PC-3 (cell line): ENCODE data around the gene KLHL28. TPM values are rescaled to one million over a fixed set of nuclear protein-coding genes. Genes with fewer than 3 reads are reported as not detected.

ENCODE experiments used
- ATAC-seq: fragments of 200-7000 bp; cut with Tn5 transposase; 2 replicates; pipeline ENCODE4 v1.9.1; 2020; ENCODE audit warnings: mild to moderate bottlenecking, moderate library complexity
- BruUV-seq: library from RNA; stranded (reverse); fragments of 400-500 nt; replicated peaks from 2 replicates; lab custom pipeline; 2021; lab: Mats Ljungman, UMichigan
- CTCF ChIA-PET: fragments of 300-600 bp; sonication (Branson Sonifier 250); formaldehyde crosslinking; loops from one replicate; lab custom pipeline; 2022; ENCODE audit warnings: antibody characterized with exemption; lab: Charles Lee
- POLR2A ChIA-PET: fragments of 300-600 bp; sonication (Branson Sonifier 250); formaldehyde crosslinking; loops from one replicate; lab custom pipeline; 2022; ENCODE audit warnings: antibody characterized with exemption; ENCODE audit not compliant: unreplicated experiment; lab: Charles Lee
- DNase-seq: peaks from one replicate; pipeline ENCODE4 v3.0.0-alpha.2; 2015
- H2AFZ ChIP-seq: fragments of 300-600 bp; sonication (generic); 2 replicates; pipeline ENCODE4 v1.6.0; 2016; ENCODE audit warnings: antibody characterized with exemption, low read length
- H3F3A ChIP-seq: fragments of 300-600 bp; sonication (generic); one replicate; pipeline ENCODE4 v1.6.0; 2017; ENCODE audit warnings: antibody characterized with exemption, low read length, control low read depth, mild to moderate bottlenecking; ENCODE audit not compliant: unreplicated experiment
- H3K27ac ChIP-seq: fragments of 300-600 bp; sonication (generic); 2 replicates; pipeline ENCODE4 v1.5.1; 2016; ENCODE audit warnings: mild to moderate bottlenecking, low read length
- H3K27me3 ChIP-seq: fragments of 300-600 bp; sonication (generic); 2 replicates; pipeline ENCODE4 v1.6.1; 2016; ENCODE audit warnings: low read length, mixed read lengths
- H3K36me3 ChIP-seq: fragments of 300-600 bp; sonication (generic); 2 replicates; pipeline ENCODE4 v1.6.1; 2016; ENCODE audit warnings: low read depth, mixed run types, low read length, mixed read lengths
- H3K4me1 ChIP-seq: fragments of 300-600 bp; sonication (generic); 2 replicates; pipeline ENCODE4 v1.5.1; 2016; ENCODE audit warnings: low read length; ENCODE audit not compliant: insufficient read depth
- H3K4me2 ChIP-seq: fragments of 300-600 bp; sonication (generic); 2 replicates; pipeline ENCODE4 v1.6.0; 2016; ENCODE audit warnings: low read length
- H3K4me3 ChIP-seq: fragments of 300-600 bp; sonication (generic); 2 replicates; pipeline ENCODE4 v1.5.1; 2016; ENCODE audit warnings: mild to moderate bottlenecking, low read length, mixed read lengths
- H3K79me2 ChIP-seq: fragments of 300-600 bp; sonication (generic); 2 replicates; pipeline ENCODE4 v1.6.1; 2017; ENCODE audit warnings: low read length, mixed read lengths
- H3K9ac ChIP-seq: fragments of 300-600 bp; sonication (generic); 2 replicates; pipeline ENCODE4 v1.6.0; 2016; ENCODE audit warnings: mild to moderate bottlenecking, low read length
- H3K9me2 ChIP-seq: fragments of 300-600 bp; sonication (generic); replicated peaks from 2 replicates; pipeline ENCODE4 v1.6.1; 2016; ENCODE audit warnings: mixed run types, low read length, mixed read lengths
- H3K9me3 ChIP-seq: fragments of 300-600 bp; sonication (generic); 2 replicates; pipeline ENCODE4 v1.6.1; 2016; ENCODE audit warnings: low read length, mixed read lengths
- H4K20me1 ChIP-seq: fragments of 300-600 bp; sonication (generic); 2 replicates; pipeline ENCODE4 v1.6.1; 2016; ENCODE audit warnings: low read length, mixed read lengths
- CTCF ChIP-seq: fragments of 300-600 bp; sonication (generic); conservative IDR thresholded peaks from 2 replicates; pipeline ENCODE4 v1.5.1; 2017; ENCODE audit warnings: antibody characterized with exemption, low read depth, mild to moderate bottlenecking, low read length
- EZH2 ChIP-seq: fragments of 300-600 bp; sonication (generic); IDR thresholded peaks from one replicate; pipeline ENCODE4 v1.6.1; 2017; ENCODE audit warnings: antibody characterized with exemption, mild to moderate bottlenecking, low read length; ENCODE audit not compliant: unreplicated experiment
- EZH2phosphoT487 ChIP-seq: fragments of 300-600 bp; sonication (generic); IDR thresholded peaks from 2 replicates; pipeline ENCODE4 v1.6.1; 2018; ENCODE audit warnings: mild to moderate bottlenecking, antibody characterized with exemption, low read length, borderline replicate concordance
- intact Hi-C: fragments of 100-400 bp; cut with micrococcal nuclease; formaldehyde crosslinking; loops from 2 replicates; pipeline ENCODE4 v1.9.0; 2023
- total RNA-seq: library from RNA; depleted of rRNA; stranded (reverse); fragments of >200 nt; gene quantifications from 2 replicates; pipeline ENCODE4 v1.2.3, GENCODE V29; 2014

Gene KLHL28
- total RNA-seq, 1 experiment from 2014 or later, result 2.5 TPM

- no peaks in the 10 kb centered on the region for H3K27me3 ChIP-seq
- H3K4me1 ChIP-seq, result no peaks in the 10 kb centered on the region
- H3K4me2 ChIP-seq, result no peak overlapping the region
- BruUV-seq, result no TSS peak
- no peaks in the 10 kb centered on the region for H3K9me2 ChIP-seq
- no peak overlapping the region for H3K9ac ChIP-seq
- no peak for TF ChIP-seq EZH2
- no peak for TF ChIP-seq EZH2phosphoT487
- no peak for TF ChIP-seq CTCF
- H2AFZ ChIP-seq, result no peak overlapping the region
- no peaks in the 10 kb centered on the region for H3K9me3 ChIP-seq
- ChIA-PET CTCF (no interaction called here), POLR2A (no interaction called here)
- peaks cover 32% of the 10 kb centered on the region; the same call in 1 of the 2 replicates for H3K79me2 ChIP-seq
- DNase-seq (no peak), ATAC-seq (no peak)
- intact Hi-C loops, result no loop called here
- H3K27ac ChIP-seq, result no peak overlapping the region
- no peaks in the 10 kb centered on the region for H3K36me3 ChIP-seq
- no peaks in the 10 kb centered on the region for H3F3A ChIP-seq
- H3K4me3 ChIP-seq, result no peak overlapping the region
- no peaks in the 10 kb centered on the region for H4K20me1 ChIP-seq
Measured at GRCh38 chr14:44982594-44982993, 20.8 kb upstream of the KLHL28 start.

GRCh38 chr14:44981198-44981597 is 19.5 kb upstream of the KLHL28 start:
- Histone ChIP-seq H3K9me3 (no peaks in the 10 kb centered on the region), H3K27me3 (no peaks in the 10 kb centered on the region), H3K9ac (no peak overlapping the region), H3K79me2 (peaks cover 39% of the 10 kb centered on the region), H4K20me1 (no peaks in the 10 kb centered on the region), H3K36me3 (no peaks in the 10 kb centered on the region), H3F3A (no peaks in the 10 kb centered on the region), H3K4me1 (no peaks in the 10 kb centered on the region), H3K4me3 (no peak overlapping the region), H3K4me2 (no peak overlapping the region), H3K27ac (no peak overlapping the region), H2AFZ (no peak overlapping the region), H3K9me2 (no peaks in the 10 kb centered on the region)
- ATAC-seq (no peak), DNase-seq (no peak)
- intact Hi-C loops, result loop anchor here (2.0 kb wide), 1 partner anchor 14 kb away; no protein-coding TSS in a partner anchor
- no peak for TF ChIP-seq EZH2
- TF ChIP-seq CTCF, result no peak
- TF ChIP-seq EZH2phosphoT487, result no peak
- ChIA-PET CTCF (no interaction called here), POLR2A (no interaction called here)
- no TSS peak for BruUV-seq

GRCh38 chr14:44979740-44980356 is 18.1 kb upstream of the KLHL28 start:
- Histone ChIP-seq H3K4me2 (no peak overlapping the region), H3K9me3 (no peaks in the 10 kb centered on the region), H3K9ac (no peak overlapping the region), H3K27me3 (no peaks in the 10 kb centered on the region), H3K9me2 (no peaks in the 10 kb centered on the region), H3K4me3 (no peak overlapping the region), H4K20me1 (no peaks in the 10 kb centered on the region), H3F3A (no peaks in the 10 kb centered on the region), H3K79me2 (peaks cover 43% of the 10 kb centered on the region), H2AFZ (no peak overlapping the region), H3K27ac (no peak overlapping the region), H3K36me3 (no peaks in the 10 kb centered on the region), H3K4me1 (no peaks in the 10 kb centered on the region)
- CTCF ChIA-PET, result no interaction called here
- DNase-seq (no peak), ATAC-seq (peak; percentile 43; the same call in 1 of the 2 replicates)
- intact Hi-C loops, result loop anchor here (2.0 kb wide), 1 partner anchor 13 kb away; no protein-coding TSS in a partner anchor
- POLR2A ChIA-PET, result interaction anchor here (0.5 kb wide), 1 partner anchor 12 kb away, joined by 4 read pairs; no protein-coding TSS in a partner anchor
- no peak for TF ChIP-seq EZH2
- TF ChIP-seq CTCF, result no peak
- no peak for TF ChIP-seq EZH2phosphoT487
- no TSS peak for BruUV-seq
